GM21381 (cell line): ENCODE measurements around the gene TEX28.
A peak's percentile ranks its signal among the peaks of the same experiment; 100 is the strongest.
"Not testable (repeated sequence)": the region's sequence is repeated elsewhere in the genome, so short reads cannot be mapped to it uniquely, and the experiment has no call there.

Source experiments
- ATAC-seq: cut with Tn5 transposase; IDR thresholded peaks from one replicate; pipeline ENCODE4 v1.9.1; 2021; ENCODE audit warnings: mild to moderate bottlenecking, moderate library complexity; ENCODE audit not compliant: unreplicated experiment

Gene TEX28, protein sequence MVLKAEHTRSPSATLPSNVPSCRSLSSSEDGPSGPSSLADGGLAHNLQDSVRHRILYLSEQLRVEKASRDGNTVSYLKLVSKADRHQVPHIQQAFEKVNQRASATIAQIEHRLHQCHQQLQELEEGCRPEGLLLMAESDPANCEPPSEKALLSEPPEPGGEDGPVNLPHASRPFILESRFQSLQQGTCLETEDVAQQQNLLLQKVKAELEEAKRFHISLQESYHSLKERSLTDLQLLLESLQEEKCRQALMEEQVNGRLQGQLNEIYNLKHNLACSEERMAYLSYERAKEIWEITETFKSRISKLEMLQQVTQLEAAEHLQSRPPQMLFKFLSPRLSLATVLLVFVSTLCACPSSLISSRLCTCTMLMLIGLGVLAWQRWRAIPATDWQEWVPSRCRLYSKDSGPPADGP

DNA sequence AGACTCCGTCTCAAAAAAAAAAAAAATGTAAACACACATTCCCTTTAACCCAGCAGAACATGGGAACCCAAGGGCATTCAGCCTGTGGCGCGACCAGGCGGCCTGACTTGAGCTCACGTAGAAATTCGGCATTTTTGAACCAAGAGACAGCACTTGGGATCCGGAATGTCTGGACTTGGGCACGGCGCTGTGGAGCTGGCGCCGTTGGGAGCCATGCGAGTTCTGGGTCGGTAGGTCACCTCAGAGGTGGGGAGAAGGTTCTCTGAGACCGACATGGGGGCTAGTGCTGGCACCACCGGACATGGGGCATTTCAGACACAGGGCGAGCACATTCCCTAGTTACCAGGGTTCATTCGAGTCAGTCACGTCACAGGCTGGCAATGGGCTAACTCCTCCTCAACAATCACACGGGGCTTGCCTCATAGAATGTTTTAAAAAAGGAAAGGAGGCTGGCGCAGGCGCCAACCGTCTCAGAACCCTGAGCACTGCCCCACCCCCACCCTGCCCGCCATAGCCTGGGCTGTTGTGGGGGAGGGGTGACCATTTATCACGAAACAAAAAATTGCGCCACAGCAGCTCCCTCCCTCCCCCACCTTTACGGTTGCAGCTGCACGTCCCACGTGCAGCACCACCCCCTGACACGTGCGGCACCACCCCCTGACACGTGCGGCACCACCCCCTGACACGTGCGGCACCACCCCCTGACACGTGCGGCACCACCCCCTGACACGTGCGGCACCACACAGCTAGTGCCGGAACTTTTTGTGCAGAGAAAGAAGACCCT lies at the start of gene TEX28:
TEX28 (minus strand) TSS at position 334 of the 784 bp plus-strand sequence. CDS start 3,007 bp downstream, outside the sequence.
- no peak for ATAC-seq

DNA sequence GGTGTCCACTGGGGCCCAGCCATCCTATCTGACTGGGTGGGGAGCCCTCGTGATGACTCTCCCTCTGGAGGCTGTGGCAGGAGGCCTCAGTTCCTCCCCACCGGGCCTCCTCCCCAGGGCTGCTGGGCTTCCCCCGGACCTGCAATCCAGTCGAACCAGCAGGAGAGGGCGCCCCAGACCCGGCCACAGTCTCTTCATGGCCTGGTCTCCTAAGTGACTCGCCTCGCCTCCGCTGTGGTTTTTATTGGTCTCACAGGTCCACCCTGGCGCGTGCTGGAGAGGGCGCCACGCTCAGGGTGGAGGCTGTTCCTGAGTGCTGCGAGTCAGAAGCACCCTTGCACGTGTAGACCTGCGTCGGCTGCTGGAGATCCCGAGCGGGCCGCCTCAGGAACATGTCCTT lies 48.7 kb upstream of the TEX28 start:
- not testable (repeated sequence) for ATAC-seq

DNA sequence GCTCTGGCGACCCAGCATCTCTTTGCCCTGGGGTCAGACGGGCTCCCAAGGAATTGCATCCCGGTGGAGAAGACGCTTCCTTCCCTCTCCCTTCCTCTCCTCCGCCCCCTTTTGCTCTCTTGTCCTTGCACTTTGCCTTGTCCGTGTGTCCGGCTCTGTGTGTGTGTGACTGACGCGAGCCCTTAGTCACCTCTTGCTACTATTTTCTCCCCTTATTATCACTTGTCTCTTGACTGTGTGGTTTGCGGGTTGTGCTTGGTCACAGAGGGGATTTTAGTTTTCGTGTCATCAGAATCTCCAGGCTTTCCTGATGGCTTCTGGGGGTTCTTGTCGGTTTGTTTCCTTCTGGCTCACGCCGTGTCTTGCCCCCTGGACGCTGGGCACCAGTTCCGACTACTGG lies 48.1 kb upstream of the TEX28 start:
- not testable (repeated sequence) for ATAC-seq

DNA sequence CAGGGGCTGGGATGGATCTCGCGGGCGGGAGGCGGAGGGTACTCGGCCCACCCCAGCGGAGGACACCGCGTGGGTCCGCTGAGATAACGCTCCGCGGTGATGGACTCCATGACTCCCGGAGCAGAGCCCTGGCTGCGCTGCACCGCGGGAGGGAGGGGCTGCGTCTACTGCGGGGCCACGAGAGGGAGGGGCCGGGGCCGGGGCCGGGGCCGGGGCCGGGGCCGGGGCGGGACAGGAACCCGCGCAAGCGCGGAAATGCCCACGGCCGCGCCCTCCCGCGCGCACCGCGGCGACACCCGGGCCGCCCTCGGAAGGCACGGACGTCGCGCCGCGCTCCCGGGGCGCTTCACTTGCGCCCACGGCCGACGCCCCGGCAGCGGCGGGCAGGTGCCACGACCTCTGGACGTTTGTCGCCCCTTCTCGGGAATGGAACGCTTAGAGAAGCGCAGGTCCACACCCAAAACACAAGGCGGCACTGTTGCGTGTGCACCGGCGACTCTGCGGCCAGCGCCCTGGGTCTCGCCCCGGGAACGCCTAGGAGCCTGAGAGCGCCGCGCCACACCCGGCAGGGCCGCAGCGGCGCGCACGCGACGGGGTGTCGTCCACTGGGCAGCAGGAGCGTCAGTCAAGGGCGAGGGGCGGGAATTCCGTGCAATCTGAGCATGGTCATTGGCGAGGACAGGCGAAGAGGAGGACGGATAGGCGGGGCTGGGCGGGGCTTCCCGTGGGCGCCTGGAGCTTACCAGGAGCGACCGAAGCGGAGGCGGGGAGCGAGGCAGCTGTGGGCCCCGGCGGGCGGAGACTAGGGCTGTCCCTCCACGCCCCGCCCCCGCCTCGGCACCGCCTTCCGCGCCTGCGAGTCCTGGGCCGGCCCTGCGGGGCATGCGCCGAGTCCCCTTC lies 46.7 kb upstream of the TEX28 start:
- peak; percentile 72 for ATAC-seq

DNA sequence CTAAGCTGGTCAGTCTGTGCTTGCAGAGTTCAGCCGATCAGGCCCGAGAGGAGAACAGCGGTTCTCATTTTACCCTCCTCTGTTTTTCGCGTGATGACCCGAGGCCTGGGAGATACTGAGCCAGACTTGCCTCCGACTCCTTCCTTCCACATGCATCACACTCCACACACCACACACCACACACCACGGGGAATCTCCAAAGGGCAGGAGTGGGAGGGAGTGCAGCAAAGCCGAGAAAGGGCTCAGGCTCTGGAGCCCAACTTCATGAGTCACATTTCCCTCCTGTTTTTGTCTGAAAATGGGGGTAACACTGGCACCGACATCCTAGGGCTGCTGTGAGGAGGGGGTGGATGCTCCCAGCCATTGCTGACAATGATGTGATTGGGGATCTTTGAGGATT lies 39.6 kb upstream of the TEX28 start:
- ATAC-seq = no peak

DNA sequence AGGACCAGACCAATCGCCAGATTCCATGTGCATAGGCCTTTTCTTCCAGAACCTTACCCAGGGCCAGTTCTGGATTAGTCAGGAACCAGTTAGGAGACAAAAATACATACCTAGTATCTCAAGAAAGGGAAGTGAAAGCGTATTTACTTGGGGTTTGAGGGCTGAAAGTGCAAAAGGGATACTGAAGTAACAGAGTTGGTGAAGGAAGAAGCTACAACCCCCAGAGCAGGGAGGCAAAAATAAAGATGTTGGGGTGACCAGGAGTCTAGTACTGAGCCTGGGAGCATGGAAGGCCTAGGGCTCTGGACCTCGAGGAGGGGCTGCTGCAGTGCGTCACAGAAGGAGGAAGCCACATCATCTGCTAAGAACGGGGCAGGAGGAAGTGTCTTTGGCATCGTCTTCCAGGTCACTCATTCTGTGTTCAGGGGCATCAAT lies 38.9 kb upstream of the TEX28 start:
- ATAC-seq = peak; percentile 60

DNA sequence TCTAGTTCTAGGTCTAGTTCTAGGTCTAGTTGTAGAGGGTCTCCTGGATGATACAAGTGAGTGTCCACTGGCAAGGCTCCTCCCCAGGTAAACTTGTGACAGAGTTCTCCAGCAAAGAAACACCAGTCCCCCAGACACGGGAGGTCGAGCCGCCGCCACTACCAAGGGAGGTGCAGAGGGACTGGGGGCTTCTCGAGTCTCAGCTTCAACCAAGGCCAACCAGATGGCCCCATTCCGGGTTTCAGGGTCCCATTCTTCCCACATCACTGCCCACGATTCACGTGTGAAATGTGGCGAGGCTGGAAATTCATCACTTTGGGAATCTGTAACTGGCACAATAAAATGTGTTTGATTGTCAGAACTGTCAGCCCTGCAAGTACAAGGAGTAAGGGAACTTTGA lies 38.2 kb upstream of the TEX28 start:
- ATAC-seq = no peak

DNA sequence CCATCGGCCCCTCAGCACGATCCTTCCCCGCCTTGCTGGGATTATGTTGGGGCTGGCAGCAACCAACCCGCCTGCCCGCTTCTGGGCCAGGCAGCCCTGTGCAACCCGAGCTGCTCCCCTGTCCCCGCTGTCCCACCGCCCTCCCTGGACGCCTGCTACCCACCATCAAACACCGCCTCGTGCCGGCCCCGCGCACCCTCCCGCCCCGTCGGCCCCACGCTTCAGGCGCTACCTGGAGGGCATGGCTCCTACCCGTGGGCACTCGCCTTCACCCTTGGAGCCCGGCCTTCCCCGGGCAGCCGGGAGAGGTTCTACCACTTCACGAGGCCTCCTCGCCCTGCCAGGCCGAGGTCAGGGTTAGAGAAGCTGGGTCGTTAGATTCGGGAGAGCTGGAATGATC lies 37.6 kb upstream of the TEX28 start:
- no peak for ATAC-seq

DNA sequence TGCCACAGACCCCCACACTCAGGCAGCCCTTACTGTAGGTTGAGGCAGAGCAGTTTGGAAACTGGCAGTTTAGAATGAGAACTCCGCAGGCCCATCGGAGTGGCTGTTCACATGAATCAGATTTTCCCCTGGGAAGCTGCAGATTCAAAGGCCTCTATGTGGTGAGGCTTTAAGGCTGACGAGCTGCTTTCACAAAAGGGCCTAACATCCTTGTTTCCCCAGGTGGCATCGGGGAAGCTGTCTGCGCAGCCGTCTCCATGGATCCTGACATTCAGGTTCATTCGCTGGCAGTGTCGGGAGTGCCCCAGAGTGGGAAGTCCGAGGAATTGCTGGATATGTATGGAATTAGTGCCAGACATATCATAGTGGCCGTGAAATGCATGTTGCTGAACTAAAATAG lies 34.4 kb upstream of the TEX28 start:
- no peak for ATAC-seq

DNA sequence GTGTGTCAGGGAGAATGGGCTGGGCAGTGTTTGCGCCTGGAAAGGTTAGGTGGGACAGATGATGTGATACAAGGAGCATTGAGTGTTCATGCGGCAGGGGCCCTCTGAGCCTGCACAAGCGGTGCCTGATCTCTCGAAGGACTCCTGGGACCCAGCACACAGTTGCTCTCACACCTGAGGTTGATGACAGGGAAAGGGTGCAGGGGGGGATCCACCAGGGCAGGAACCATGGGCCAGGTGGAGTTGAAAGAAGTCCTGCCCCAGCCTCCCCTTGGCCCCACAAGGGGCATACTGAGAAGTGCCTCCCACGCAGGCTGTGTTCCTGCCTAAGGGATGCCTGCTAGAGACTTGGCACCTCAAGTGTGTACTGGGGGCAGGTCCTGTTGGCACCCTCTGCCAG lies 33.7 kb upstream of the TEX28 start:
- ATAC-seq = no peak

DNA sequence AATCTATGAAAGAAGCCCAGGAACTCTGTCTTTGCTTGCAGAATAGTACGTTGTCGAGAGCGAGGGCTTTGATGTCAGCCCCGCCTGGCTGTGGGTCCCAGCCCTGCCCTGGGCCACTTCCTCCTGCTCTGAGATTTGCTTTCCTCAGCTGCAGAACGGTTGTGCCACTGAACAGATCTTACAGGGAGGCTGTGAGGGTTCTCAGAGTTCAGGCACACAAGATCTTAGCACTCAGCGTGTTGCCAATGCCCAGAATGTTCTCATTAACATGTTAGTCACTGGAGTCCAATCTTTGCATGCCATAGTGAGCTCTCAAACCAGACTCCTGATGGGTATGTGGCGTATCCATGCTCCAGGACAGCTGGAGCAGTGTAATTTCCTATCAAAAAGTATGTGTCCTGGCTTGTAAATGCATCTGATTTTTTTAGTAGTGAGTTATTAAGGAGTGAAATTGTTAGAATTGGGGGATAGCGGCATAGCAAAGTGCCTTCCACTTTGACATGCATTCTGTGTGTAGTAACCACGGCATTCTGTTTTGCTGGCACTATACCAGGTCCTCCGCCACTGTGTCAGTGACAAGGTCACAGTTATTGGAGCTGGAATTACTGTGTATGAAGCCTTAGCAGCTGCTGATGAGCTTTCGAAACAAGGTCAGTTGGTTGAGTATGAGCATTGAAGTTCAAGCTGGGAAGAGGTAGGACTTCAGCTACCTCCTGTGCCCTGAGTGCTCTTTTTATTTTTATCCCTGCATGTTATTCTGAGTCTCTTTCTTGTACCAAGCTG lies 32.3 kb upstream of the TEX28 start:
- ATAC-seq = no peak

DNA sequence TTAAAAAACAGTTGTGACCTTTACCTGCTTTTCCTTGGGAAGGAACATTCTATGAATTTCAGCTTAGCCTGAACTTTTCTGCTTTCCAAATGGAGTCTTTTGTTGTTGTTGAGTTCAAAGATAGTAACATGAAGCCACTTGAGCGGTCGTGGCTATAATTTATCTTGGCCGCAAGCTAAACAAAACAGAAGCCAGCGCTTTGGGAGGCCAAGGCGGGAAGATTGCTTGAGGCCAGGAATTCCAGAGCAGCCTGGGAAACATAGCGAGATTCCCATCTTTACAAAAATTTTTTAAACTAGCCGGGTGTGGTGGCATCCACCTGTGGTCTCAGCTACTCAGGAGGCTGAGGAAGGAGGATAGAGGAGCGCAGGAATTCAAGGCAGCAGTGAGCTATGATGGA lies 30.6 kb upstream of the TEX28 start:
- ATAC-seq = no peak

DNA sequence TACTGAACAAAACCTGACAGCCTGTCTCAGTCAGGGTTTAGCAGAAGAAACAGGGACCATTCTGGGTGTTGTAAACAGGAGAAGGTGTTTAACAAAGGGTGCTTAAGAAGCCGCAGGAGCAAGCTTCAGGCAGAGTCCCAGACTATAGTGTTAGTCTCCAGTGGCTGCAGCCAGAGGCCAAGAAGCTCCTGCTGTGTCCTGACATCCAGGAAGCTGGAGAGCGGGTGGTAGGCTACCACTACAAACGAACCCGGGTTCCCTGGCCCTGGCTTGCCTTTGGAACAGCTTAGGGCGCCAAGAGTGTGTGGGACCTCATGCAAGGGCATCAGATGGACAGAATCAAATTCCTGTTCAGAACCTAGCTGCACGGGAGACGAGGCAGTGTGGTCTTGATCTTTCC lies 28.6 kb upstream of the TEX28 start:
- ATAC-seq = no peak

DNA sequence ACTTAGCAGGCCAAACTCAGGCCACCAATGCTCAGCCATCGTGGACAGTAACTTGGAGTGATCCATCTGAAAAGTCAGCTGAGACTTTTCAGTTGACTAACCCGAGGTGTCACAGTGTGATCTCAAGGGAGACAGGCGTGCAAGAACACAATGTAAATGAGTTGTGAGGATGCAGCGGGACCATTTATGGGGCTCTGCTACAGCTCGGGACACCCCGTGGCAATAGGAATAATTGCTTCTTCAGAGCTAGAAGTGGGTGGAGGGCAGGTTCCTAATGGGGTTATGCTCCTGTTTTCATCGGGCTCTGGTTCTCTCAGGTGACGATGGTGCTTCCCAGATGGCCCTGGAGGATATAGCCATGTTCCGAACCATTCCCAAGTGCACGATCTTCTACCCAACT lies 28.0 kb upstream of the TEX28 start:
- no peak for ATAC-seq

DNA sequence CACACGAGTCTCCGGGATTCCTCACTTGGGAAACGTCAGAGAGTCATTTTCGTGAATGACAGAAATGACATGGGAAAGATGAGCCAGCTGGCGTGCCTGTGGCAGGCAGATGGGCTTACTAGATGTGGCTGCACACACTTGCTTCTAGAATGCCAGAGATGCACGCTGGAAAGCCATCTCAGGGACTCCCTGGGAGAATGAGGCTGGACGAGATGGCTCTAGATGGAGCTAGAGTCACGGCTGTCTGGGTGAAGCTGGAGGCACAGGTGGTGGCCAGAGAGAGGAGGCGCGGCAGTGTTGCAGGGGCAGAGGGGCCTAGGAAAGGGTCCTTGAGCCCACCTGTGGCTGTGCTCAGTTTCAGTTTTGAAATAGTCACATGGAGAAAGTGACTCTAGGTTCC lies 26.7 kb upstream of the TEX28 start:
- ATAC-seq = no peak

DNA sequence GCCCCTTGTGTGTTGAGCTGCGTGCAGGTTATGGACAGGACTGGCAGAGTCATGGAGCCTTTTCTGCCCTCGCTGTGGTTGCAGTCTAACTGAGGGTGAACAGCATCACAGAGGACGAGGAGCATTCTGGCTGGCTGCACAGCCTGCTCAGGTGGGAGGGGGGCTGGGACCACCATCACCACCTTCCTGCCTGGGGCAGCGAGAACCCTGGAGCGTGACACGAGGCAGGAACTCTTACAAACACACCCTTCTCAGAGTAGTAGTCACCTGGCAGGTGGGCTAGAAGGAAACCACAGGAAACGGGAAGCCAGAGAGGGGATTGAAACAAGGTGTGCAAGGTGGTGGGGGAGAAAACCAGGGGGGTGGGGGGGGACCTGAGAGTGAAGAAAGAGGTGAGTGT lies 26.2 kb upstream of the TEX28 start:
- ATAC-seq = no peak

DNA sequence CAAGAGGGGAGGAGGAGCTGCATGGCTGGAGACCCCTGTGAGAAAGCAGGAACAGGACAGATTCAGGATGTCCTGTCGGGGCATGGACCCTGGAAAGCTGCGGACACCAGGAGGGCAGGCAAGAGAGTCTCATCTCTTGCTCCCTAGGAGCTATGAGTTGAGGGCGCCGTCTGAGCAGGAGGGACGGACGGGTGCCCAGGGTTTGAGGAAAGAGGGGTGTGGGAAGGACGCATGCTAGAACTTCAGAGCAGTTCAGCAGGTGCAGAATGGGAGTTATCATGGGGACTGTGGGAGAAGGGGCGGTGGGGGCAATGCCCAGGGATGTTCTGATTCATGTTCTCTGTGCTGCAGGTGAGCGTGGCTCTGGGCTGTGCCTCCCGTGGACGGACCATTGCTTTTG lies 25.5 kb upstream of the TEX28 start:
- no peak for ATAC-seq

DNA sequence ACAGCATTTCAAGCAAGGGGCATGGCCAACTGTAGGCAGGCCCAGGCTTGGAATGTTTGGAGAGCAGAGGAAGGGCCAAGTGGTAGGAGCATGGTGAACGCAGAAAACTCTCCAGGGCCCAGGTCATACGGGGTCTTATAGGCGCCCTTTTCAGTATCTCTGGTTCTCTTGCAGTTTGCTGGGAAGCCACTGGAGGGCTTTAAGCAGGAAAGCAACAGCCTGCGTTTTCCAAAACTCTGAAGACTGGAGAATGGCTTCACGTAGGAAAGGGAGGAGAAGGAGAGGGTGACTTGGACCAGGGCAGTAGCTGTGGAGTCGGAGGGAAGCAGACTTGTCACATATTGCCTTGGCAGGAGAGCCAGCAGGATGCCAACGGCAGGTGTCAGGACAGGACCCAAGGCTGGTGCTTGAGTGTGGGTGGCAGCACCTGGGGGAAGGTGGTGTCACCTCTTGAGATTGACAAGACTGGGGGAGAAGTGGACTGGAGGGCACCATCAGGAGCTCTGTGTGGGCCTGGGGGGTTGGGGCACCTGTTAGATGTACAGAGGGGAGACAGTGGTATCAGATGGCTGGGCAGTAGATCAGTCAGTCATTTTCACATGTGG lies 22.6 kb upstream of the TEX28 start:
- ATAC-seq = no peak

DNA sequence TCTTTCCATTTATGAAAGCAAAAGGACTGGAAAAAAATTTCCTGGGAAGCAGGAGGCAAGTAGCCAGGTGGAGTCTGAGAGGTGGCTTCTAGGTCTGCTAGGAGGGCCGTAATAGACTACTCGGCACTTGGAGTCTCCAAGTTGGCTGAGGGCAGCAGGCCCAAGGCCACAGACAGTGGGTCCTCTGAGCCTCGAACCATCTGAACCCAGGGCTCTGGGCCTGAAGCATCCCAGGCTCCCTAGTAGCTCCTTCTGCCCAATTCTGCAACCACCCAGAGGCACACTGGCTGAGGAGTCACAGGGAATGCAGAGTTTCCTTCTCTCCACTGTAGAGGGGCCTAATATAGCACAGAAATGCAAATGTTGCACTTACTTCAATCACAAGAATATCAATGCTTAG lies 20.5 kb upstream of the TEX28 start:
- no peak for ATAC-seq

DNA sequence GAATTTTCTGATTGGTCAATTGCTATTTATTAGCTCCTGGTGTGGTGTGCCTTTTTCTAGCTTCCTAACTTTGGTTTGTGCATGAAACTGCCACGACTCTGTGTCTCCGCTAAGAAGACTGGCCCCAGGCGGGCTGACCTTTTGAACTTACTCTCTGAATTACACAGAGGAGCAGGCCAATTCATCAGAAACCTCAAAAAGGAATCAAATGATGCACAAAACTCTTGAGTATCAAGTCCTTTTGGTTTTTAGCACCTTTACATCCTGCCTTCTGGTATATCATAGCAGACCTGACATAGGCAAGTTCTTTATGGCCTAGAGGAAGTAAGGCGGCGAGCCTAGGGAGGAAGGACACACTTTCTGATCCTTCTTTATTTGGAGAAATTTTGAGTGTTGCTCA lies 18.2 kb upstream of the TEX28 start:
- no peak for ATAC-seq
